ENCODE results near the gene ABHD17B. TPM values are rescaled to one million over a fixed set of nuclear protein-coding genes. Genes with fewer than 3 reads are reported as not detected.

ABHD17B gene
- total RNA-seq, 1 donor from 2014 or later, result 19.6 TPM

GRCh38 chr9:71835596-71835995 is 75.4 kb downstream of the ABHD17B start:
- Histone ChIP-seq H3K4me3 (ENCODE audit: low read depth, low read length) (no peak overlapping the region), H3K27me3 (ENCODE audit: control insufficient read depth, insufficient read depth, low read length) (no peaks in the 10 kb centered on the region), H3K36me3 (ENCODE audit: control insufficient read depth, insufficient read depth, low read length) (no peaks in the 10 kb centered on the region)
- no peak for TF ChIP-seq CTCF (IDR thresholded peaks at IDR 0.05; ENCODE audit: insufficient read depth, low read length, poor library complexity, severe bottlenecking)
- DNase-seq (ENCODE audit: low read depth), result no peak

GRCh38 chr9:71830929-71831328 is 80.1 kb downstream of the ABHD17B start:
- no peak overlapping the region for H3K4me3 ChIP-seq (ENCODE audit: low read depth, low read length)
- H3K27me3 ChIP-seq (ENCODE audit: control insufficient read depth, insufficient read depth, low read length), result no peaks in the 10 kb centered on the region
- H3K36me3 ChIP-seq (ENCODE audit: control insufficient read depth, insufficient read depth, low read length), result no peaks in the 10 kb centered on the region
- no peak for DNase-seq (ENCODE audit: low read depth)
- TF ChIP-seq CTCF (IDR thresholded peaks at IDR 0.05; ENCODE audit: insufficient read depth, low read length, poor library complexity, severe bottlenecking), result no peak

- no peak for TF ChIP-seq CTCF (IDR thresholded peaks at IDR 0.05; ENCODE audit: insufficient read depth, low read length, poor library complexity, severe bottlenecking)
- H3K36me3 ChIP-seq (ENCODE audit: control insufficient read depth, insufficient read depth, low read length), result no peaks in the 10 kb centered on the region
- no peak for DNase-seq (ENCODE audit: low read depth)
- no peak overlapping the region for H3K4me3 ChIP-seq (ENCODE audit: low read depth, low read length)
- H3K27me3 ChIP-seq (ENCODE audit: control insufficient read depth, insufficient read depth, low read length), result no peaks in the 10 kb centered on the region
These were observed 80.8 kb downstream of the ABHD17B start for GRCh38 chr9:71830153-71830552.

- Histone ChIP-seq H3K27me3 (ENCODE audit: control insufficient read depth, insufficient read depth, low read length) (no peaks in the 10 kb centered on the region), H3K36me3 (ENCODE audit: control insufficient read depth, insufficient read depth, low read length) (no peaks in the 10 kb centered on the region), H3K4me3 (ENCODE audit: low read depth, low read length) (no peak overlapping the region)
- no peak for DNase-seq (ENCODE audit: low read depth)
- TF ChIP-seq CTCF (IDR thresholded peaks at IDR 0.05; ENCODE audit: insufficient read depth, low read length, poor library complexity, severe bottlenecking), result no peak
These were observed 84.7 kb downstream of the ABHD17B start for GRCh38 chr9:71826279-71826678.

- Histone ChIP-seq H3K36me3 (ENCODE audit: control insufficient read depth, insufficient read depth, low read length) (no peaks in the 10 kb centered on the region), H3K4me3 (ENCODE audit: low read depth, low read length) (no peak overlapping the region), H3K27me3 (ENCODE audit: control insufficient read depth, insufficient read depth, low read length) (no peaks in the 10 kb centered on the region)
- TF ChIP-seq CTCF (IDR thresholded peaks at IDR 0.05; ENCODE audit: insufficient read depth, low read length, poor library complexity, severe bottlenecking), result no peak
- no peak for DNase-seq (ENCODE audit: low read depth)
These were observed 86.7 kb downstream of the ABHD17B start for GRCh38 chr9:71824257-71824656.

- DNase-seq (ENCODE audit: low read depth), result no peak
- no peaks in the 10 kb centered on the region for H3K36me3 ChIP-seq (ENCODE audit: control insufficient read depth, insufficient read depth, low read length)
- H3K4me3 ChIP-seq (ENCODE audit: low read depth, low read length), result no peak overlapping the region
- no peak for TF ChIP-seq CTCF (IDR thresholded peaks at IDR 0.05; ENCODE audit: insufficient read depth, low read length, poor library complexity, severe bottlenecking)
- H3K27me3 ChIP-seq (ENCODE audit: control insufficient read depth, insufficient read depth, low read length), result no peaks in the 10 kb centered on the region
These were observed 88.1 kb downstream of the ABHD17B start for GRCh38 chr9:71822935-71823334.
